Panc1 (cell line): Measurements from ENCODE around the gene RPS6KA3. TPM values are rescaled to one million over a fixed set of nuclear protein-coding genes. Genes with fewer than 3 reads are reported as not detected.

Experiments
- ATAC-seq: fragments of 200-7000 bp; cut with Tn5 transposase; 2 replicates; pipeline ENCODE4 v1.9.1; 2020; ENCODE audit warnings: mild to moderate bottlenecking, moderate library complexity
- BruUV-seq: library from RNA; stranded (reverse); fragments of 400-500 nt; replicated peaks from 2 replicates; lab custom pipeline; 2021; lab: Mats Ljungman, UMichigan
- CTCF ChIA-PET: fragments of 300-600 bp; sonication (Branson Sonifier 250); formaldehyde crosslinking; loops from one replicate; lab custom pipeline; 2022; ENCODE audit warnings: antibody characterized with exemption; lab: Charles Lee
- POLR2A ChIA-PET: fragments of 300-600 bp; sonication (Branson Sonifier 250); formaldehyde crosslinking; loops from one replicate; lab custom pipeline; 2022; ENCODE audit warnings: antibody characterized with exemption; lab: Charles Lee
- DNase-seq: peaks from one replicate; pipeline ENCODE4 v3.0.0-alpha.2; 2010; ENCODE audit warnings: low read depth, low spot score
- H3K27ac ChIP-seq: 2 replicates; pipeline ENCODE4 v1.5.1; 2011; ENCODE audit warnings: mild to moderate bottlenecking, low read length, inconsistent platforms
- H3K27me3 ChIP-seq: fragments of 200-500 bp; sonication (Bioruptor generic); 2 replicates; pipeline ENCODE4 v1.6.0; 2014; ENCODE audit warnings: low read length, inconsistent platforms; ENCODE audit not compliant: control insufficient read depth, insufficient read depth
- H3K36me3 ChIP-seq: fragments of 200-500 bp; sonication (Bioruptor generic); 2 replicates; pipeline ENCODE4 v1.5.1; 2014; ENCODE audit warnings: inconsistent platforms, mild to moderate bottlenecking, low read length, moderate library complexity; ENCODE audit not compliant: control insufficient read depth, insufficient read depth
- H3K4me1 ChIP-seq: 2 replicates; pipeline ENCODE4 v1.5.1; 2011; ENCODE audit warnings: inconsistent platforms, mild to moderate bottlenecking, low read length, moderate library complexity; ENCODE audit not compliant: control insufficient read depth, insufficient read depth
- H3K4me3 ChIP-seq, 2 experiments: 2 replicates each; pipeline ENCODE4 v1.5.1; 2011 to 2012; ENCODE audit warnings: low read depth in 2 of 2, low read length in 2 of 2, mild to moderate bottlenecking in 2 of 2, inconsistent platforms in 1 of 2, moderate library complexity in 1 of 2
- H3K9me3 ChIP-seq: fragments of 200-500 bp; sonication (Bioruptor generic); 2 replicates; pipeline ENCODE4 v1.5.1; 2014; ENCODE audit warnings: low read depth, mild to moderate bottlenecking, inconsistent platforms, low read length, moderate library complexity; ENCODE audit not compliant: control insufficient read depth, insufficient read depth
- POLR2AphosphoS5 ChIP-seq: IDR thresholded peaks from 2 replicates; pipeline ENCODE4 v1.6.1; 2012; ENCODE audit warnings: mild to moderate bottlenecking, low read depth, low read length, moderate library complexity
- SIN3A ChIP-seq: IDR thresholded peaks from 2 replicates; pipeline ENCODE4 v1.6.1; 2012; ENCODE audit warnings: low read depth, mild to moderate bottlenecking, low read length, moderate library complexity, borderline replicate concordance; ENCODE audit not compliant: insufficient read depth
- TCF7L2 ChIP-seq: IDR thresholded peaks from 2 replicates; pipeline ENCODE4 v1.6.1; 2011; ENCODE audit warnings: mild to moderate bottlenecking, low read depth, low read length, inconsistent platforms
- in situ Hi-C: cut with HindIII; loops from 2 replicates; pipeline ENCODE4 v1.10.0; 2016; ENCODE audit warnings: low sequenced_read_pairs, low pct_unique_long_range_greater_than_20kb
- intact Hi-C: fragments of 100-400 bp; cut with micrococcal nuclease; formaldehyde crosslinking; loops from one replicate; pipeline ENCODE4 v1.10.0; 2022; ENCODE audit not compliant: unreplicated experiment
- total RNA-seq: library from RNA; stranded (reverse); gene quantifications from one replicate; pipeline ENCODE4 v1.2.1, GENCODE V29; 2021; ENCODE audit not compliant: unreplicated experiment
- TF ChIP-seq, protein P1 (sequence below), 2 experiments: IDR thresholded peaks; 2 replicates each; pipeline ENCODE4 v1.6.1; 2011 to 2012; ENCODE audit warnings: low read depth in 2 of 2, control low read depth in 1 of 2, low read length in 1 of 2, mild to moderate bottlenecking in 1 of 2, moderate library complexity in 1 of 2; ENCODE audit not compliant: insufficient read depth in 1 of 2
- TF ChIP-seq, protein P2 (sequence below): fragments of 450-650 bp; IDR thresholded peaks from 2 replicates; pipeline ENCODE4 v1.5.1; 2017; ENCODE audit warnings: mild to moderate bottlenecking

Gene RPS6KA3
- total RNA-seq, 1 experiment from 2014 or later: 40.5 TPM

DNA sequence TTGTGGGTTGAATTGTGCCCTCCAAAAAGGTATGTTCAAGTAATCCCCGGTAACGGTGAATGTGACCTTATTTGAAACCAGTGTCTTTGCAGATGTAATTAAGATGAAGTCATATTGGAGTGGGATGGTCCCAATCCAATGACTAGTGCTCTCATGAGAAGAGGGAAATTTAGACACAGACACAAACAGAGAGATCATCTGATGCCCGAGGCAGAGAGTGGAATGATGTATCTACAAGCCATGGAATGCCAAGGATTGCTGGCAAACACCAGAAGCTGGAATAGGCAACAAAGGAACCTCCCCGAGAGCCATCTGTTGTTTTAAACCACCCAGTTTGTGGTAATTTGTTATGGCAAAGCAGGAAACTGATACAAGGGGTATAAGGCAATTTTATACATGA lies 35.1 kb downstream of the RPS6KA3 start:
- intact Hi-C loops: no loop called here
- Histone ChIP-seq H3K4me1 (no peaks in the 10 kb centered on the region), H3K36me3 (no peaks in the 10 kb centered on the region; the same call in 1 of the 2 replicates), H3K9me3 (no peaks in the 10 kb centered on the region), H3K27me3 (no peaks in the 10 kb centered on the region), H3K27ac (no peak overlapping the region), H3K4me3 (no peak overlapping the region)
- BruUV-seq: no TSS peak
- POLR2A ChIA-PET: no interaction called here
- ATAC-seq: no peak
- CTCF ChIA-PET: no interaction called here
- no peak for DNase-seq
- TF ChIP-seq, protein P1, sequence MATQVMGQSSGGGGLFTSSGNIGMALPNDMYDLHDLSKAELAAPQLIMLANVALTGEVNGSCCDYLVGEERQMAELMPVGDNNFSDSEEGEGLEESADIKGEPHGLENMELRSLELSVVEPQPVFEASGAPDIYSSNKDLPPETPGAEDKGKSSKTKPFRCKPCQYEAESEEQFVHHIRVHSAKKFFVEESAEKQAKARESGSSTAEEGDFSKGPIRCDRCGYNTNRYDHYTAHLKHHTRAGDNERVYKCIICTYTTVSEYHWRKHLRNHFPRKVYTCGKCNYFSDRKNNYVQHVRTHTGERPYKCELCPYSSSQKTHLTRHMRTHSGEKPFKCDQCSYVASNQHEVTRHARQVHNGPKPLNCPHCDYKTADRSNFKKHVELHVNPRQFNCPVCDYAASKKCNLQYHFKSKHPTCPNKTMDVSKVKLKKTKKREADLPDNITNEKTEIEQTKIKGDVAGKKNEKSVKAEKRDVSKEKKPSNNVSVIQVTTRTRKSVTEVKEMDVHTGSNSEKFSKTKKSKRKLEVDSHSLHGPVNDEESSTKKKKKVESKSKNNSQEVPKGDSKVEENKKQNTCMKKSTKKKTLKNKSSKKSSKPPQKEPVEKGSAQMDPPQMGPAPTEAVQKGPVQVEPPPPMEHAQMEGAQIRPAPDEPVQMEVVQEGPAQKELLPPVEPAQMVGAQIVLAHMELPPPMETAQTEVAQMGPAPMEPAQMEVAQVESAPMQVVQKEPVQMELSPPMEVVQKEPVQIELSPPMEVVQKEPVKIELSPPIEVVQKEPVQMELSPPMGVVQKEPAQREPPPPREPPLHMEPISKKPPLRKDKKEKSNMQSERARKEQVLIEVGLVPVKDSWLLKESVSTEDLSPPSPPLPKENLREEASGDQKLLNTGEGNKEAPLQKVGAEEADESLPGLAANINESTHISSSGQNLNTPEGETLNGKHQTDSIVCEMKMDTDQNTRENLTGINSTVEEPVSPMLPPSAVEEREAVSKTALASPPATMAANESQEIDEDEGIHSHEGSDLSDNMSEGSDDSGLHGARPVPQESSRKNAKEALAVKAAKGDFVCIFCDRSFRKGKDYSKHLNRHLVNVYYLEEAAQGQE (IDR thresholded peaks at IDR 0.05; ENCODE audit: insufficient read depth in 1 of 2, low read depth in 2 of 2, low read length in 1 of 2): no peak
- no peak for TF ChIP-seq POLR2AphosphoS5
- no peak for TF ChIP-seq SIN3A
- TF ChIP-seq, protein P2, sequence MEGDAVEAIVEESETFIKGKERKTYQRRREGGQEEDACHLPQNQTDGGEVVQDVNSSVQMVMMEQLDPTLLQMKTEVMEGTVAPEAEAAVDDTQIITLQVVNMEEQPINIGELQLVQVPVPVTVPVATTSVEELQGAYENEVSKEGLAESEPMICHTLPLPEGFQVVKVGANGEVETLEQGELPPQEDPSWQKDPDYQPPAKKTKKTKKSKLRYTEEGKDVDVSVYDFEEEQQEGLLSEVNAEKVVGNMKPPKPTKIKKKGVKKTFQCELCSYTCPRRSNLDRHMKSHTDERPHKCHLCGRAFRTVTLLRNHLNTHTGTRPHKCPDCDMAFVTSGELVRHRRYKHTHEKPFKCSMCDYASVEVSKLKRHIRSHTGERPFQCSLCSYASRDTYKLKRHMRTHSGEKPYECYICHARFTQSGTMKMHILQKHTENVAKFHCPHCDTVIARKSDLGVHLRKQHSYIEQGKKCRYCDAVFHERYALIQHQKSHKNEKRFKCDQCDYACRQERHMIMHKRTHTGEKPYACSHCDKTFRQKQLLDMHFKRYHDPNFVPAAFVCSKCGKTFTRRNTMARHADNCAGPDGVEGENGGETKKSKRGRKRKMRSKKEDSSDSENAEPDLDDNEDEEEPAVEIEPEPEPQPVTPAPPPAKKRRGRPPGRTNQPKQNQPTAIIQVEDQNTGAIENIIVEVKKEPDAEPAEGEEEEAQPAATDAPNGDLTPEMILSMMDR: no peak
- no peak for TF ChIP-seq TCF7L2
- in situ Hi-C loops: no loop called here

DNA sequence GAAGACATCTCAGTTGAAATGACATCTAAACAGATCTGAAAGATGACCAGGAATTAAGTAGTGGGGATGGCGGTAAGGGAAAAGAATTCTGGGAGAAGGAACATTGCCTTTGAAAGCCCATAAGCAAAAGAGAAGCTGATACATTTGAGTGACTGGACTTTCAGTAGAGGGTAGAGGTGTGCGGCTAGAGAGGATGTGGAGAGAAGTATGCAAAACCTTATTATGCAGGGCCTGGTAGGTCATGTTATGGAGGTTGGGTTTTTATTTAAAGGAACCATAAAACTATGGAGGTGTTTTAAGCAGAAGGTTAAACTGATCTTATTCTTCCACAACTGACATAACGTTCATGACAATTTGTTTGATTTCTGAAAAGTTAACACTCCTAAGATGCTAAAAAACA lies 36.3 kb downstream of the RPS6KA3 start:
- CTCF ChIA-PET: no interaction called here
- ATAC-seq: no peak
- BruUV-seq: no TSS peak

More for the DNA sequence above, 36.3 kb downstream of the RPS6KA3 start:
- no peak overlapping the region for H3K27ac ChIP-seq
- H3K4me1 ChIP-seq: no peaks in the 10 kb centered on the region
- no peak overlapping the region for H3K4me3 ChIP-seq
- no peak for DNase-seq
- H3K36me3 ChIP-seq: no peaks in the 10 kb centered on the region; the same call in 1 of the 2 replicates
- intact Hi-C loops: no loop called here
- H3K27me3 ChIP-seq: no peaks in the 10 kb centered on the region
- POLR2A ChIA-PET: no interaction called here
- no peak for TF ChIP-seq SIN3A
- TF ChIP-seq POLR2AphosphoS5: no peak
- no peak for TF ChIP-seq TCF7L2
- TF ChIP-seq, protein P2: no peak
- TF ChIP-seq, protein P1 (IDR thresholded peaks at IDR 0.05; ENCODE audit: insufficient read depth in 1 of 2, low read depth in 2 of 2, low read length in 1 of 2): no peak
- in situ Hi-C loops: no loop called here
- H3K9me3 ChIP-seq: no peaks in the 10 kb centered on the region
